DMS79 treated with DMSO at 0.1 percent for 48 hours (cell line): ENCODE results near the gene ZFAND2B.
A peak's percentile ranks its signal among the peaks of the same experiment; 100 is the strongest.

Source experiments
- DNase-seq: peaks from one replicate; lab custom pipeline; 2025; lab: John Stamatoyannopoulos, UW

ZFAND2B gene

DNA sequence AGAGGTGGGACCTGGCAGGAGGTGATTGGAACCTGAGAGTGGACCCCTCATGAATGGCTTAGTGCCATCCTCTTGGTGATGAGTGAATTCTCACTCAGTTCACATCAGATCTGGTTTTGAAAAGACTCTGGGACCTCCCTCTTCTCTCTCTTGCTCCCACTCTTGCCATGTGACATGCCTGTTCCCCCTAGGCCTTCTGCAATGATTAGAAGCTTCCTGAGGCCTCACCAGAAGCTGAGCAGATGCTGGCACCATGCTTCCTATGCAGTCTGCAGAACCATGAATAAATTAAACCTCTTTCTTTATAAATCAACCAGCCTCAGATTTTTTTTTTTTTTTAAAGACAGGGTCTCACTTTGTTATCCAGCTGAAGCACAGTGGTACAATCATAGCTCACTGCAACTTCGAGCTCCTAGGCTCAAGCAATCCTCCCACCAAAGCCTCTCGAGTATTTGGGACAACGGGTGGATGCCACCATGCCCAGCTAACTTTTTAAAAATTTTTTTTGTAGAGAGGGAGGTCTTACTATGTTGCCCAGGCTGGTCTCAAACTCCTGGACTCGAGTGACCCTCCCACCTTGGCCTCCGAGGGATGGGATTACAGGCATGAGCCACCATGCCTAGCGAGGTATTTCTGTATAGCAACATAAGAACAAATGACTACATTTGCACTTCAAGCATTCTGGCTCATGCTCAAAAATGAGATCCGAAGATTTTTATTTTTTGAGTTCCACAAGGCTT, 2.0 kb upstream of the ZFAND2B start:
- no peak for DNase-seq

DNA sequence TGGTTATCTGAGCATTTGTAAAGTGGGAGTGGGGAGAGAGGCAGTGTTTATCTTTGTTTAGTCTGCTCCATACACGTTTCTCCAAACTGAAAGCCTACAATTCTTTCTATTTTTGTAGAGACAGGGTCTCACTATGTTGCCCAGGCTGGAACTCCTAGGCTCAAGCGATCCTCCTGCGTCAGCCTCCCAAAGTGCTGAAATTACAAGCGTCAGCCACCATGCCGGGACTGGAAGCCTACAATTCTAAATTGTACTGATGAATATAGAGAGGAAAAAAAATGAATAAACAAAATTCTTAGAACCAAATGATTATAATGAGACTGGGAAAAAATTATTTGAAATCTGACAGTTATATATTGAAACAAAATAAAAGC, 1.4 kb upstream of the ZFAND2B start:
- no peak for DNase-seq

DNA sequence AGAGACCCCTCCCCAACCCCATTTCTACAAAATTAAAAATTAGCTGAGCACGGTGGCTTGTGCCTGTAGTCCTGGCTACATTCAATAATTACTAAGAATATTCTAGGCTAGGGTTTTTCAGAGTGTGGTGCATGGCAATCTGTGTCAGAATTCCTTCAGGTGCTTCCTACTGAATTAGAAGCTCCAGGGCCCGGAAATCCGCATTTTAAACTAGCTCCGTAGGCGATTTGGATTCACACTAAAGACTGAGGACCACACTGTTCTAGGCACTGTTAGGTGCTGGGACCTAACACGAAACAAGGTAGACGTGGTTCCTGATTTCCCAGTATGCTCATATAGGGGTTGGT, 628 bp upstream of the ZFAND2B start:
- DNase-seq = no peak

DNA sequence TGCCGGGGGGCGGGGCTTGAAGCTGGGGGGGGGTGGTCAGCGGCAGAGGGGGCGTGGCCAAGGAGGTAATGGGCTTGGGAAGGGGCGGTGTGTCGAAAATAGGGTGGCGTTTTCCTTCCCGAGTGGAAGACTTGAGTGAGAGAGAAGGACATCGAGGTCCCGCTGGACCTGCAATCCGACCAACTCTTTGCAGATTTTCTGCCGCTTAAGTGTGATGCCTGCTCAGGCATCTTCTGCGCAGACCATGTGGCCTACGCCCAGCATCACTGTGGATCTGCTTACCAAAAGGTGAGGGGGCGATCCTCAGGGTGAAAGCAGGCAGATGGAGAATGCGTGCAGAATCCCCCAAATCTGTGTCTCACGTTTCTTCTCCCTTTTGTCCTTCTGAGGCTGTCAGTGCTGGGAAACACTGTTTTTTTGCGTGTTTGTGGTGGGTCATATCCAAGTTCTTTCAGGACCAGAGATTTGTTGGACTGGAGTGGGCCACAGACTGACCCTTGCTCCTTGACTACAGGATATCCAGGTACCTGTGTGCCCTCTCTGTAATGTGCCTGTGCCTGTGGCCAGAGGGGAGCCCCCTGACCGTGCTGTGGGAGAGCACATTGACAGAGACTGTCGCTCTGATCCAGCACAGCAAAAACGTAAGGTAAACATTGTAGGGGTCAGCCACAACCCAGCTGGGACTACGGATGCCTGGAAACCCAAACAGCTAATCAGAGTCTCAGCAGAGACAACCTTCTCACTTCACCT, 727 bp downstream of the ZFAND2B start:
- no peak for DNase-seq

DNA sequence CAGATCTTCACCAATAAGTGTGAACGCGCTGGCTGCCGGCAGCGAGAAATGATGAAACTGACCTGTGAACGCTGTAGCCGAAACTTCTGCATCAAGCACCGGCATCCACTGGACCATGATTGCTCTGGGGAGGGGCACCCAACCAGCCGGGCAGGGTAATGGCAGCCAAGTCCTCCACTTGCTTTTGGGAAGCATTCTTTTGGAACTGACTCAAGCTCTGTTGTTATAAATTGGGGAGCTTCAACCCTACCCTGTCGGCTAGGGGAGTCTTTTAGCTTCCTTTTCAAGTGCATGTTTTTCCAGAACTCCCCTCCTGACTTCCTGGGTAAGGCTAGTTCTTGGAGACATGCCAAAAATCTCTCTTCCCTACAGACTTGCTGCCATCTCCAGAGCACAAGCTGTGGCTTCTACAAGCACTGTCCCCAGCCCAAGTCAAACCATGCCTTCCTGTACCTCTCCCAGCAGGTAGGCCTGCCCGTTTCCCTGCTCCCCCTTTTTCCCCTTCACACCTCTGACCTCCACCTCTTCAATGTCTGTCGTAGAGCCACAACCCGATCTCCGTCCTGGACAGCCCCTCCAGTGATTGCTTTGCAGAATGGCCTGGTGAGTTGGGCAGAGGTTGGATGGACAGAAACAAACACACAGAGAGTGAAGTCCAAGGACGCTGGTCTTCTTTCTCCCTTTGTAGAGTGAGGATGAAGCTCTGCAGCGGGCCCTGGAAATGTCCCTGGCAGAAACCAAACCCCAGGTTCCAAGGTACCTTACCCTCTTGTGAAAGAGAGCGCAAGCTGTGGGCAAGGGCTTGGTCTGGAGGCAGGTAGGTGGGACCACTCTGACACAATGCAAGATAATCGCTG, 1.5 kb downstream of the ZFAND2B start:
- peak; percentile 72 for DNase-seq

DNA sequence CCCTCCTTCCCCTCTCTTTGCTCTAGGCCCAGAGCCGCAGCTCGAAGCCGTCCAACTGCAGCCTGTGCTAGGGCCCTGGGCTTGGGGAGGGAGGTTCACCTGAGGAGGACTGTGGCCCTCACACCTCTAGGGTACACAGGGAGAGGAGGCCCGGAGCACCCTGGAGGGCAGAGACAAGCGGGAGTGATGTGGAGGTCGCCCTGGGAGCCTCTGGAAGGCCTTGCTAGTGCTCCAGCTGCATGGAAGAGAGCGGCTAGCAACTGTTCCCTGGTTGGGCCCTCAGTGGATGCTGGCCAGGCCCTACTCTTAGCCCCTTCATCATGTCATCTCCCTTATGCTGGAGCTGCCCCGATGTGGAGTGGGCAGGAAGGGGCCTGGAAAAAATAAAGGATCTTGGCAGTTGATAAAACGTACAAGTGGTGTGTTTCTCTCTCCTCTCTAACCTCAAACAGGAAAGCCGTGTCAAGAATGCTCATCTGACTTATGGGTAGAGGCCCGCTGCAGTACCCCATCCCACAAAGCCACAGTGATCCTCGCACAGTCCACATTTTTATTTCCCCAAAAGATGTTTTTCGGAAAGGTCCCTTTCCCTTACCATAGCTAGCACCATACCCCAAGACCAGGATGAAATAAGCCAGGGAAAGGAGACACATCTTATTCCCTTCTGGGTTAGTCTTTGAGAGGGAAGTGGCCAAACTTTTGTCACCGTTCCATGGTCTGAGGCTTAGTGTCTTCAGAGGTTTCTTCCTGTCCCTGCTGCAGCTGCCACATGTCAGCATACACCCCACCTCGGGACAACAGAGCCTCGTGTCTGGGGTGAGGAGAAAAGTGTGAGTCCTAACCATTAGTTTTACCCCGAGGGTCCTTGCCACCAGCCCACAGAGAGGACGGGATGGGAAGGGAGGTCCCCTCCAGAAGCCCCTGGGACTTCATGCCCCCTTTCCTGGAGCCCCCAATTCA, 2.9 kb downstream of the ZFAND2B start:
- no peak for DNase-seq

DNA sequence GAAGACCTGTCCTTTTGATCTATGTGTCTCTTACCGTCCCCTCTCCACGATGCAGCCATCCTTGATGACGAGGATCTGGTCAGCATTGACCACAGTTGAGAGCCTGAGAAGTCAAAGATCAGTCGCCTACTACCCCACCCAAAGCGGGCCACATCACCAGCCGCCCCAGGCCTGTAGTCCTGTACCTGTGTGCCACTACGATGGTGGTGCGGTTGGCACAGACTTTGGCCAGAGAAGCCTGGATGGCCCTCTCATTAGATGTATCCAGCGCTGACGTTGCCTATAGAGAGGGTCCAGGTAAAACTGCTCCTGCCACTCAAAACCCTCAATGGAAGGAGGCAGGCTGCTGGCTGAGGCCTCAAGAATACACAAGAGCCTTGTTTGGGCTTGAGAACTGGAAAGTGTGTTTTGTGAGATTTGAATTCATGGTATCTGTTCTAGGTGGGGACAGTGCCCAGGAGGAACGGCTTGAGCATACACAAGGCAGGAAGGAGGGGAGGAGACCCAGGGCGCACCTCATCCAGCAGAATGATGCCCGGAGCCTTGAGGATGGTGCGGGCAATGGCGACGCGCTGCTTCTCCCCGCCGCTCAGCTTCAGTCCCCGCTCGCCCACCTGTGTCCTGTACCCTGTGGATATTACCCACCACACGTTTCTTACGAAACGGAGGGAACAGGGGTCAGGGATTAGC, 3.8 kb downstream of the ZFAND2B start:
- no peak for DNase-seq

DNA sequence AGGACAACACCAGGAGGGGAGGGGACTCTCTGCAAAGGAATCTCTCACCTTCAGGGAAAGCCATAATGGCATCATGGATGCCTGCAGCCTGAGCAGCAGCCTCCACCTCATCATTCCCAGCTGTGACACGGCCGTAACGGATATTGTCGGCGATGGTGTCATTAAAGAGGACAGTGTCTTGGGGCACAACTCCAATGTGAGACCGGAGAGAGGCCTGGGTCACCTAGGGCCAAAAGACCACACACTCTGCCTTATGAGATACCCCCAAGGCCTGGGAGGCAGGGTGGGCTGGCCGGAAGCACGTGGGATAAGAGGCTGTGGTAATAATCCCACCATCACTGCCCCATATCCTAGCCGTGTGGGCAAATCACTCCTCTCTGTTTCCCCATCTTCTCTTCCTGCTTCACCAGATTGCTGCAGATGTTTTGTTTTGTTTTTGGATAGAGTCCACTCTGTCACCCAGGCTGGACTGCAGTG, 4.3 kb downstream of the ZFAND2B start:
- DNase-seq = no peak

DNA sequence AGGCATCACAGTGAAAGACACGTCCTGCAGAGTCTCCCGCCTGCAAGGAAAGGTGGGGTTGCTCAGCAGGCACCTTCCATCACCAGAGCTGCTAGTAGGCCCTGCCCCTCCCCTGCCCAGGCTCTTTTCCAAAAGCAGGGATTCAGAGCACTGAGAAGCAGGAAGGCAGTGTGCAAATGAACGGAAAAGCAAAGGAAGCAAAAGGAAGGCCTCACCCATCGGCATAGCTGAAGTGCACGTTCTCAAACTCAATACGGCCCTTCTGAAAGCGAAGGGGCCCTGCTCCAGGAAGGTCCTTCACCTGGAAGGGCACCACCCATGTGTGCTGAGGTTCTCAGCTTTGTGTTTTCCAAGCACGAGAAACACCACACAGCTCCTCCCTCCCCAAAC, 6.4 kb downstream of the ZFAND2B start:
- no peak for DNase-seq

DNA sequence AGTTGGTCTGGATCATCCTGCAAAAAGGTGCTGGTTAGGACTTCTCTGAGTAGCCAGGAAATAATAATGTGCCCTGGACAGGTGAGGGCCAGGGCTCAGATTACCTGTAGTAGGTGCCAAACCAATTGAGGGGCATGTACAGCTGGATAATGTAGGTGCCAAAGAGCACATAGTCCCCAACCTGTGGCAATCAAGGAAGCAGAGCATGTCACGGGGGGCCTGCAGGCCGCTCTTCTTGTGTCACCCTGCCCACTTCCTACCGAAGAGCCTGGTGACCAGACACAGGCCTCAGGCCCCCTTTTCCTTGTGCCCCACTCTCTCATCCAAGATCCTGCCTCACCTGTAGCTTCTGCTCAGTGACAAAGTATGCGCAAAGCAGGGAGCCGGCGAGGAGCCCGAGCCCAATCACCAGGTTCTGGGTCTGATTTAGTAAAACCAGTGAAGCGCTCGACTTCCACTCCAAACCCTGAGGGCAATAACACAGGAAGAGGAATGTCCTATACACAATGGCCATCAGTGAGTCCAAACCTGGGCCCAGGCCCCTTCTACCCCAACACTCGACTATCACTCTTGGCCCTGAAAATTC, 7.0 kb downstream of the ZFAND2B start:
- DNase-seq = no peak

DNA sequence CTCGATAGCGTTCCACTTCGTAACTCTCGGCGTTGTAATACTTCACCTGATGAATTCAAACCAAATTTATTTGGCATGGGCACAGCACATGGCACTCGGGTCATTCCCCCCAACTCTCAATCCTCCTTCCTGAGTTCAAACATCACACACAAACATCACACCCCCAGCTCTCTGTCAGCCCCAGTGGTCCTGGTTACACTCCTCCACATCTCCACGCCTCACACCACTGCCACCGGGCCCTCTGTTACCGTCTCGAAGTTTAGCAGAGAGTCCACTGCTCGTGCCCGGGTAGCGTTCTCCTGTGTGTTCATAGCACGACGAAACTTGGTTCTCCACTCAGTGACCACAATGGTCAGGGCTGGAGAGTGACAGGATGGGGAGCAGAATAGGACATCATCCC, 7.6 kb downstream of the ZFAND2B start:
- DNase-seq = no peak

DNA sequence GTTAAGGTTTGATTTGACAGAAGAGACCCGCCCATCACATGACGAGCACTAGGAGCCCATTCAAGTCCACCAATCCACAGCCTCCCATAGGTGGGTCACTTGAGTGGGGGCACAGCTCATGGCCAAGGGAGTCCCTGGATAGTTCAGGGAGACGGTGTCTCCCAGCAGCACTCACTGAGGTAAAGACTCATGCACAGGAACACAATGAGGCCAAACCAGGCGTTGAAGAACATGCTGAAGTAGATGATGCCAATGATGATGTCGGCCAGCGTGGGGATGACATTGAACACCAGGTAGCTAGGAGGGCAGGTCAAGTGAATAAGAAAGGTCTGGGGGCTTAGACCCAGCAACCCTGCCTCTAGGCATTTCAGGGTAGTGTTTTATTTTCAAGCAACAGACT, 8.2 kb downstream of the ZFAND2B start:
- no peak for DNase-seq

DNA sequence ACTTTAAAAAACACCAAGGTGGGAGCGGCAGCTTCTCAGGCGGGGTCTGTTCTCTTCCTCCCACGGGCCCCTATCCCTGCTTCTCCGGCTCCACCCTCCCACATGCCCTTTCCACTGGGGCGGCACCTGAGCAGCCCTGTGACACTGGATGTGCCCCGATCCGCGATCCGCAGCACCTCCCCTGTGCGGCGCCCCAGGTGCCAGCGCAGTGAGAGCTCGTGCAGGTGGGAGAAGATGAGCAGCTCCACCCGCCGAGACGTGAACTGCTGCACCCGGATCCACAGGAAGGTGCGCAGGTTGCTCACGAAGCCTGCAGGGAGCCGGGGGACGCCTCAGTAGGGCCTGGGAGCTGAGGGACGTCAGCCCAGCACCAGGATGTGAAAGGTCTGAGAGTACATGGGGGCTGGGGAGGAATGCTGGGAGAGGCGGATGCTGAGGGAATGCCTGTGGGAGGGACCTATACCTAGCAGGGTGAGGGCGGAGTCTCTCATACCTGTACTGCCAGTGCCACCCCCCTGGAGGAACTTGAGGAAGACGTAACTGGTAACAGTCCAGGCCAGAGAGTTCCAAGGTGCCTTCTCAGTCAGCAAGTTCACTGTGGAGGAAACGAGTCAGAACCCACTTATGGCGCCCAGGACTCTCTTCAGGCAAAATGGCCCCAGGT, 9.4 kb downstream of the ZFAND2B start:
- no peak for DNase-seq

DNA sequence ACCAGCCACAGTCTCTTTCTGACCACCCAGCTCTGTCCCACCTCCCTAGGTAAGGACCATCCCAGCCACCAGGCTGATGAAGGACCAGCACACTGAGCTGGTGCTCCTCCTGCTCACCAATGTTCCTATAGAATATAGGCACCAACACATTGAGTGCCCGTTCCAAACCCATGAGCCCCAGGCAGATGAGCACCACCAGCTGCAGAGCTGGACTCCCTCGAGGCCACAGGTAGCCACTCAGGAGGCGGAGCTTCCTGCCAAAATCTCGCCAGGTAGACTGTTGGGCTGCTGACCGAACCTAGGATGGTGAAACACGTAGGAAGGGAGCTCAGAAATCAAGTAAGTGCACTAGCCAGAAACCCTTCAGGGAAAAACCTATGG, 9.9 kb downstream of the ZFAND2B start:
- no peak for DNase-seq

DNA sequence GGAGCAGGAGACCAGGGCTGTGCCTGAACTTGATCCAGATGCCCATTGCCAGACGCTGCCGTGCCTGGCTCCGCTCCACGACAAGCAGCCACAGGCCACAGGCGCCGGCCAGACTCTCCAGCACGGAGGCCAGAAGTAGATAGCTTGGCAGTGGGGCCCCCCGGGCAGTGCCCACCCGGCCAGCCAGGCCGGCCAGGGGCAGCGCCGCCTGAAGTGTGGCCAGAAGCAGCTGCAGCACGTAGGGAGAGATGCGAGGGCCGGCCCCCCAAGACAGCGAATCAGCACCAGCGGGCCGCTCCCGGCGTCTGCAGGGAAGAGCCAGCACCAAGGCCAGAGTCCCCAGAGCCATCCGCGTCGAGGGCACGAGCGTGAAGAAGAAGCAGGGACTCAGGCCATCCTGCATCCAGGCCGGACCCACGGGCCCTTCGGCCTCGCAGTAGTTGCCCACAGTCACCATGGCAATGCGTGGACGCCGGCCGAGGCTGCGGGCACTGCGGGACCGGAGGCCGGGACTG, 11.7 kb downstream of the ZFAND2B start:
- peak; percentile 64 for DNase-seq

DNA sequence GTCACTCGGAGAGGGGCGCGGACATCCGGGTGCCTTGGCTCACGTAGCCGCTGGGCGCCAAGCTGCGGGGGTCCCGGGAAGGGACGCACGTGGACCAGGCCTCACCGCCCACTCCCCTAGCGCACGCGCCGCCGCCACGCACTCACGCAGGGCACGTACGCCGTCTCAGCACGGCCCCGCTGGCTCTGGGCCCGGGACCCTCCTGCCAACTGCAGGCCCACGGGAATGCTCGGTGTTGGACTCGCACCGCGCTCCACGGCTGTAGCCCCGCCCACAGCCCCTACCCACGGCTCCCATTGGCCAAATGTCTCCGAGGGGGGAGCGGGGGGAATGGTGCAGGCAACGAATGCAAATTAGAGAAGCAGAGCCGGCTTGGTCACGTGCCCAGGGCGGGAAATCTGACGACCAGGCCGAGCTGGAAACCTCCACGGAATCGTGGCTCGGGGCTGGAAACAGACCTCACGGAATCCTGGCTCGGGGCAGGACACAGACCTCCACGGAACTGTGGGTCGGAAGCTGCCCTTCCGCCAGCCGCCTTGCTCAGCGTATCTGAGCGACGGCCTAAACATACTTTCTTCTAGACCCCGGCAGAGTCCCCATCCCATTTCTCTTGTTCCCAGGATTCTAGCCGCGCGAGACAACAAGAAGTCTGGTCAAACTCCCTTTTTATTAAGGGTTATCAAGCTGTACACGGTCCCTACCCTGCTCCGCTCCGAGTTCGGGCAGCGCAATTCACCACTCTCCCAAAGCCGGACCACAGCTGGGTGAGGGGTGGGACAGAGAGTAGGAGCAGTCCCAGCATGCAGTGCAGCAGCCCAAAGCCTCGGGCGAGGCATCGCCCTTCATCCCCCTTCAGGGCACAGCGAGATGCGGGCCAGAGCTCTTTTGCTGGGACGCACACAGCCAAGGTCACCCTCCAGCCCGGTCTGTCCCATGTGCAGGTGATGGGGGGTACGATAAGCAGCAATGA, 12.4 kb downstream of the ZFAND2B start, which contains the start of gene ABCB6:
TSS of gene ABCB6 (minus strand) at position 227 of the 970 bp plus-strand sequence. CDS start 285 bp downstream, outside the sequence.
- peak; percentile 83 for DNase-seq

DNA sequence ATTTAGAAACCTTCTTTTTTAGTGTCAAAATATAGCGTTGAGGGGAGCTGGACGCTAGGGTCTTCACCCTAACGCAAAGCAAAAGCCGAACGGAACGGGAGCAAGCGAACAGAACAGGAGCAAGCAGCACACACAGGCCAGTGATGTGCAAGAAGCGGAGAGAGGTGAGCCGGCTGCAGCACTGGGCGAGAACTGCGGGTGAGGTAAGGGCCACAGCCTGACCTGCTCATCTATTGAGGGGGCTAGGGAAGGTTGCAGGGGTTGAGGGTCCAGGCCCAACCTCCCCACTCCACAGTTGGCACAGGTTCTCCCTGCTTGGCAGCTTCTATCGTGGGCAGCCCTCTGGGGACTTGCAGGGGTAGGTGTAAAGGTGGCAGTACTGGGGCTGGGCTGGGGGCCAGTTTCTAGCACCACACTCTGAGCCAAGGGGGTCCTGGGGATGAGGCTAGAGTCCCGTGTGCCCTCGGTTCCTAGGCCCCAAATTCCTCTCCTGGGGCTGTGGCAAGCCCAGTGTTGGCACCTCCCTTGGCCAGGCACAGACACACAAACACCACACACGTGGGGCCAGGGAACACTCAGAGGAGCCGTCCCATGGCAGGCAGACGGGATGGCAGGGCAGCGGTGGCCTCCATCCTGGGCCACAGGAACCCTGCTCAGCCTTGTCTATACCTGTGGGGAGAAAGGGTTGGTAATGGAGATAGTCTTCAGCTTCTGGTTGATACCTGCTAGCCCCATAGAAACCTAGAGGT, 13.4 kb downstream of the ZFAND2B start:
- no peak for DNase-seq
